T-helper 17 cell (primary cell): Measurements from ENCODE around the gene NHEJ1. TPM values are rescaled to one million over a fixed set of nuclear protein-coding genes. Genes with fewer than 3 reads are reported as not detected.

Source experiments
- ATAC-seq: fragments of 150-1000 bp; cut with Tn5 transposase; 2 replicates; pipeline ENCODE4 v1.10.0; 2021; ENCODE audit warnings: mild to moderate bottlenecking, moderate library complexity
- DNase-seq, 3 donors: peaks; one replicate each; pipeline versions ENCODE4 v3.0.0 to v3.0.0-alpha.2; 2020 to 2021
- H3K9me3 ChIP-seq: one replicate; pipeline ENCODE4 v1.7.0; 2013; ENCODE audit warnings: low read length, mild to moderate bottlenecking; ENCODE audit not compliant: control insufficient read depth, poor library complexity, severe bottlenecking
- H3K27ac Mint-ChIP-seq: one replicate; pipeline ENCODE4 v1.8.0; 2022; ENCODE audit warnings: mild to moderate bottlenecking, moderate library complexity, mixed read lengths
- H3K27me3 Mint-ChIP-seq: one replicate; pipeline ENCODE4 v1.8.0; 2022; ENCODE audit warnings: mixed read lengths
- H3K36me3 Mint-ChIP-seq: one replicate; pipeline ENCODE4 v1.8.0; 2022; ENCODE audit warnings: low read depth, mixed read lengths
- H3K4me1 Mint-ChIP-seq: one replicate; pipeline ENCODE4 v1.8.0; 2022; ENCODE audit warnings: mild to moderate bottlenecking, mixed read lengths
- H3K4me3 Mint-ChIP-seq: one replicate; pipeline ENCODE4 v1.8.0; 2022; ENCODE audit warnings: mild to moderate bottlenecking, moderate library complexity, mixed read lengths
- total RNA-seq, 4 donors: library from RNA in 2 of 4; stranded (reverse) in 2 of 4; gene quantifications; one replicate each; pipeline ENCODE4 v1.2.3 and lab custom pipeline; 2022 to 2026

Gene NHEJ1
- total RNA-seq, 2 donors from 2014 or later: 11.8 to 15.2 TPM

DNA sequence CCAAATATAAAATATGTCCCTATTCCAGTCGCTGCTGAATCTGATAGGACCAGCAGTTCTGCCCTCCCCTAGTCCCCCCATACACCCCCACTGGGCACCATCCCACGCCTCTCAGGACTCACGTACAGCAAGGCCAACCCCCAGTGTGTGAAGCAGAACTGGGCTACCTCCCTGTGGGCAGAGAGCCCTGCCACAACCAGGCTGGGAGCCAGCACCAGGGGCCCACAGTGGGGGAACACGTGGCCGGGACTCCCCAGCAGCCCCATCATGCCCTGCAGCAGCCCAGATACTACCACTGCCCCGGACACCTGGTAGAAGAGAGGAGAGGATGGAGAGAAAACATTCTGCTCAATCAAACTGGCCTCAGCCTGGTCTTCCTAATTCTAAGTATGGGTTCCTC lies 7.9 kb upstream of the NHEJ1 start:
- Mint-ChIP-seq H3K27ac (no peak overlapping the region), H3K27me3 (no peaks in the 10 kb centered on the region), H3K4me1 (peaks cover 13% of the 10 kb centered on the region), H3K36me3 (no peaks in the 10 kb centered on the region), H3K4me3 (no peak overlapping the region)
- H3K9me3 ChIP-seq: no peaks in the 10 kb centered on the region
- ATAC-seq: no peak
- no peak for DNase-seq

DNA sequence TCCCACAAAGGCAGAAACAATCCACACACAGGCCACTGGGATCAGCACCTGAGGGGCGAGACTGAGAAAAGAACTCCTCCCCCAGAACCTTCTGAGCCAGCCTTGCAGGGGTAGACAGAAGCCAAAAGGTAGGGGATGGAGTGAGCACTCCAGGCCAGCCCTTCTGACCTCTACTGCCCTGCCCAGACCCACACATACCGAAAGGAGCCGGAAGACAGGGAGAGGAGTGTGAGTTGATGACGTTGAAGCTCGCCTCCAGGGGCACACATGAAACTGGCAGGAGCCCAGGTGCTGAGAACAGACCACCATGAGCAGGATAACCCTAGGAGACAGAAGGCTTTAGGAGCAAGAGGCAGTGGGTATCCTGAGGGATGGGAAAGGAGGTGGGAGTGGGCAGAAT lies 7.4 kb upstream of the NHEJ1 start:
- no peaks in the 10 kb centered on the region for H3K36me3 Mint-ChIP-seq
- DNase-seq (no peak), ATAC-seq (no peak)
- no peaks in the 10 kb centered on the region for H3K9me3 ChIP-seq
- no peaks in the 10 kb centered on the region for H3K27me3 Mint-ChIP-seq
- H3K27ac Mint-ChIP-seq: no peak overlapping the region
- no peak overlapping the region for H3K4me3 Mint-ChIP-seq
- peaks cover 14% of the 10 kb centered on the region for H3K4me1 Mint-ChIP-seq

DNA sequence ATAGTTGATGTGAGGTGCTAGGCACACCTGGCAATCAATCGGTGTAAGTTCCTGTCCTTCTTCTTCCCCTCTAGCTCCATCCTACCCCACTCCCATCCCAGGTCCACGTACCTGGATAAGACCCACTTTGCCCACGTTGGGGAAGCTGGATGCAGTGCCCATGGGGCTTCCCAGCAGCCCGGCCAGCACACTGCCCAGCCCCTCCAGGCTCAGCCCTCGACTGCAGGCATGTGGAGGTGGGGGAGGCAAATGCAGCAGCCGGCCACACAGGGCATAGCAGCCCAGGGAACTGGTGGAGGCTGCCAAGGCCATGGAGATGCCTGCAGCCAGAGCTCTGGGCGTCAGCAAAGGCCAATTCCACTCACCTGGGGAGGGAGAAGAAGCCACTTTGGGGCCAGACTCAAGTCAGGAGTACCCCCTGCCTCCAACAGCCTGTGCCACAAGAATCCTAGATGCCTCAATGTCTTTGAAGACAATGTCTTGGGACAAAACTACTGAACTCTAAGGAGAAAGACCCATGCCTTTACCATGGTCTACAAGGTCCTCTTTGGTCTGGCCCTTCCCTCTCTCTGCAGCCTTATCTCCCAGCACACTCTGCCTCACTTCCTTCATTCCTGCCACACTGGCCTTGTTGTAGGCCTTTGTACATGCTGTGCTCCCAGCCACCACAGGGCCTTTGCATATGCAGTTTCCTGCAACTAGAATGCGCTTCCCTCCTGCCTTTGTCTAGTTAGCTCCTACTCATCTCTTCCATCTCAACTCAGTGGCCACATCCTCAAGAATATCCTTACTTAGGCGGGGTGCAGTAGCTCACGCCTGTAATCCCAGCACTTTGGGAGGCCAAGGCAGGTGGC lies 4.7 kb upstream of the NHEJ1 start:
- DNase-seq (no peak), ATAC-seq (no peak)
- Mint-ChIP-seq H3K36me3 (no peaks in the 10 kb centered on the region), H3K4me3 (no peak overlapping the region), H3K27me3 (no peaks in the 10 kb centered on the region), H3K27ac (no peak overlapping the region), H3K4me1 (peaks cover 18% of the 10 kb centered on the region)
- H3K9me3 ChIP-seq: no peaks in the 10 kb centered on the region

DNA sequence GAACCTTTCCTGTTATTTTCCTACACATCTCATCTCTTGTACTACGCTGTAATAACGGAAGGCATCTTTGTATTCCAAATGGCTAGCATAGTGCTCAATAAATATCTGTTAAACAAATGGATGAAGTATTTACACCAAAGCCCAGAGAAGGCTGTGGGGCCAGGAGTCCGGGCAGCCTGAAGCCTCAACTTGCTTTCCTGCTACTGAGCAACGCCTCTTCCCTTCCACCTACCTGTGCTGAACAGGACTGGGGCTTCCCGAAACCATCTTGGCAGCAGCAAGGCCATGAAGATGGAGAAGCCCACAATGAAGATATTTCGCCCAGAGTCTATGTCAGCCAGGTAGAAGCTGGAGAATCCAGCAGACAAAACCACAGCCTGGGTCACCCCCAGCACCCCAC lies 2.5 kb upstream of the NHEJ1 start:
- no peak overlapping the region for H3K27ac Mint-ChIP-seq
- H3K4me1 Mint-ChIP-seq: peaks cover 30% of the 10 kb centered on the region
- no peak overlapping the region for H3K4me3 Mint-ChIP-seq
- H3K36me3 Mint-ChIP-seq: no peaks in the 10 kb centered on the region
- no peaks in the 10 kb centered on the region for H3K9me3 ChIP-seq
- no peaks in the 10 kb centered on the region for H3K27me3 Mint-ChIP-seq
- no peak for DNase-seq
- no peak for ATAC-seq

DNA sequence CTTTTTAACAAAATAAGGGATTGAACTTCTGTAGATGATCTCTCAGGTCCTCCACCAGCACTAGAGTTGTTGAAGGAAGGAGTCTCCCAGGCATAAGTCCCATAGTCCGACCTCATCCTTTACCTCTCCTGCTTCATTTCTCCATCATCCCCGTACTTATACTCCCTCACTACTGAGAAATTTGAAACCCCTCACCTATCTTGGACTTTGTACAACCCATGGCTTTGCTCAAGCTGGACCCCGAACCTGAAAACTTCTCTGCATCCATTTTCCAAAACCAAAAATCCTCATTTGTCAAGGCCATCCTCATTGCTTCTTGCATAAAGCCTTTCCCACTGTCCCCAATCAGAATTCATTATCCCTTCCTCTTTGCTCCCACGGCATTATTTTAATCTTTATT lies 482 bp upstream of the NHEJ1 start:
- Mint-ChIP-seq H3K36me3 (peaks cover 4% of the 10 kb centered on the region), H3K27ac (peak overlapping the region; percentile 90), H3K4me3 (peak overlapping the region; percentile 93), H3K27me3 (no peaks in the 10 kb centered on the region), H3K4me1 (peaks cover 33% of the 10 kb centered on the region)
- no peaks in the 10 kb centered on the region for H3K9me3 ChIP-seq
- DNase-seq (no peak), ATAC-seq (no peak)

DNA sequence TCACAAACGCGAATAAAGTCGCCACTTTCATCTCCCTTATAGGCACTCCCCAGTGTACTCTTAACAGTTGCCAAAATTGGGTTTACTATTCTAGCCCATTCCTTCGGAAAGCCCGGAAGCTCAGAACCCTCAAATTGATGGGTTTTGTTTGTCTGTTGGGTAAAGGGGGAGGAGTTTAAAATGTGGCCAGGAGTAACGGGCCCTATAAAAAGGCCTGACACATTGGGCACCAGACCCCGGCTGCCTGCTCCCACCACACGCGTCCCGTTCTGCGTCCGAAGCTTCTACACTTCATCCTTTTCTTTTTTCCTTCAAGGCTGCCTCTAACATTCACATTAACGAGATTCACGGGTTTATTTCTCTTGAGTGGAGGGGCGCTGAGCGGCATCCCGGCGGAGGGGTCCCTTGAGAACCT lies 837 bp downstream of the NHEJ1 start:
- ATAC-seq (no peak), DNase-seq (no peak)
- Mint-ChIP-seq H3K36me3 (peaks cover 4% of the 10 kb centered on the region), H3K4me1 (peaks cover 33% of the 10 kb centered on the region), H3K27me3 (no peaks in the 10 kb centered on the region), H3K4me3 (peak overlapping the region; percentile 93), H3K27ac (peak overlapping the region; percentile 90)
- H3K9me3 ChIP-seq: no peaks in the 10 kb centered on the region

DNA sequence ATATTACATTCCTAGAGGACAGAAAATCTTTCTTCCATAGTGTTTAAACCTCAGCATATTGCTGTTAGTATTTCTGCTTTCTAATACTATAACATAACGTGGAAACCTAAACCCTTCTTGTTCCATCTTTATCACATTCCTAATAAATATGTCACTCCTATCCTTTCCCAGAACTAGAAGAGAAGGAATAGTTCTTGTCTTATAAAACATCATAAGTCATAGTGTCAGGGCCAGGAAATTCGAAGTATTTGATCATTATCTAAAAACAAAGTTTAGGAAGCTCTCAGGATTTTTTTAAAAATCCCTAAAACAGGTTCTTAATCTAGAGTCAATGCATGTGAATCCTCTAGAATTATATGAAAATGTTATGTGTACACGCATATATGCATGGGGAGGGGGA lies 2.0 kb downstream of the NHEJ1 start:
- Mint-ChIP-seq H3K36me3 (peaks cover 4% of the 10 kb centered on the region), H3K27me3 (no peaks in the 10 kb centered on the region), H3K27ac (peak overlapping the region; percentile 37), H3K4me1 (peaks cover 30% of the 10 kb centered on the region), H3K4me3 (no peak overlapping the region)
- ATAC-seq: no peak
- H3K9me3 ChIP-seq: no peaks in the 10 kb centered on the region
- no peak for DNase-seq

DNA sequence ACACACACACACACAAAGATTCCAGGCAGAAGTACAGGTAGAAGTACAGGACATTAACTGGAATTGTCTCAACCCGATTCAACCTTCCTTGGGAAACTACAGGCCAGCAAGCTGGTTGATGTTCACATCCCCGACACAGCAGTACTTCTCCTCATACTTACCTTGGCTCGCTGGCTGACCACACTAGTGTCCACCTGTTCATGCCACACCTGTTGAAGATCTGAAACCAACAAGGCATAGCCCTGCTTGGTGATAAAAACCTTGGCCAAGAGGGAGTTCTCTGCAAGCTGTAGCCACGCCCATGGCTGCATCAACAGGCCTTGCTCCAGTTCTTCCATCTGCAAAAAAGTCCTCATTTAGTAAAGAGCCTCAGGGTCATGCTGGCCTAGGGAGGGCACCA lies 2.6 kb downstream of the NHEJ1 start:
- H3K36me3 Mint-ChIP-seq: peaks cover 4% of the 10 kb centered on the region
- H3K27ac Mint-ChIP-seq: no peak overlapping the region
- no peaks in the 10 kb centered on the region for H3K9me3 ChIP-seq
- peaks cover 29% of the 10 kb centered on the region for H3K4me1 Mint-ChIP-seq
- H3K4me3 Mint-ChIP-seq: no peak overlapping the region
- no peak for ATAC-seq
- no peak for DNase-seq
- no peaks in the 10 kb centered on the region for H3K27me3 Mint-ChIP-seq

DNA sequence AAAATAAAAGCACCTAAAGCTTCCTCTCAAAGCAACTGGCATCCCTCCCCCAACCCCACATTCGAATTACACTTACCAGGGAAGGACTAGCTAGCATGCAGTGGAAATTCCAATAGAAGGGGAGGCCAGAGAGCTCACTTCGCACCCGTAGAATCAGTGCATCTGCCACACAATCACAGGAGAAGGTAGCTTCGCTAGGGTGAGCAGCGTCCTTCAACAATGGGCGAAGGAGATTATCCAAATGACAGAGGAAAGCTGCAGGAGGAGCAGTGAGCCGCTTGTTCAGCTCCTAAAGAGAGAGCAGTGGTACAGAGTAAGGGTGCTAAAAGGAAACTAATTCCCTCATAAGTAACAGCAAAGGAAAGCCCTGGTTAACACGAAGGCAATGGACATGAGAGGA lies 3.2 kb downstream of the NHEJ1 start:
- DNase-seq (no peak), ATAC-seq (no peak)
- Mint-ChIP-seq H3K27ac (no peak overlapping the region), H3K36me3 (peaks cover 4% of the 10 kb centered on the region), H3K4me1 (peaks cover 27% of the 10 kb centered on the region), H3K4me3 (no peak overlapping the region), H3K27me3 (no peaks in the 10 kb centered on the region)
- no peaks in the 10 kb centered on the region for H3K9me3 ChIP-seq

DNA sequence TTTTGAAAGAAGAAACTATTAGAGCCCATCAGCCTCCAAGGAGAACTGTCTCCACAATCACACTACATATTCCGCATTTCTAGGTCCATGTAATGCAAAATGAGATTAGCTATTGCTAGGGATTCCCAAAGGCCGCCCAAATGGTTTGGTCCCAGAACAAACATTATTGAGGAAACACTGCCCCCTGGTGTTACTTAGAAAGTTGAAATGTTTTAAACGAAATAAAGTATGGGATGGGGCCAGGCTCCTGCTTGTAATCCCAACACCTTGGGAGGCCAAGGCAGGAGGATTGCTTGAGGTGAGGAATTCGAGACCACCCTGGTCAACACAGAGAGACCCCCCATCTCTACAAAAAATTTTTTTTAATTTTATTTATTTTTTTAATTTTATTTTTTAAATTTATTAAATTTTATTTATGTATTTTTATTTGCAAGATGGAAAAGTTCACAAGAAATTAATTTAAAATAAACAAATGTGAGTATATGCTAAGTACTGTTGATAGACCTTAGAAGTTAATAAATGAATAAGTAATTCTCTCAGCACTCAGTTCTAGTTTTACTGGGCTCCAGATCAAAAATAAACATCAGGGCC lies 5.5 kb downstream of the NHEJ1 start:
- ATAC-seq: no peak
- peaks cover 17% of the 10 kb centered on the region for H3K4me1 Mint-ChIP-seq
- H3K4me3 Mint-ChIP-seq: no peak overlapping the region
- H3K36me3 Mint-ChIP-seq: peaks cover 4% of the 10 kb centered on the region
- no peaks in the 10 kb centered on the region for H3K9me3 ChIP-seq
- DNase-seq: no peak
- no peak overlapping the region for H3K27ac Mint-ChIP-seq
- H3K27me3 Mint-ChIP-seq: no peaks in the 10 kb centered on the region

DNA sequence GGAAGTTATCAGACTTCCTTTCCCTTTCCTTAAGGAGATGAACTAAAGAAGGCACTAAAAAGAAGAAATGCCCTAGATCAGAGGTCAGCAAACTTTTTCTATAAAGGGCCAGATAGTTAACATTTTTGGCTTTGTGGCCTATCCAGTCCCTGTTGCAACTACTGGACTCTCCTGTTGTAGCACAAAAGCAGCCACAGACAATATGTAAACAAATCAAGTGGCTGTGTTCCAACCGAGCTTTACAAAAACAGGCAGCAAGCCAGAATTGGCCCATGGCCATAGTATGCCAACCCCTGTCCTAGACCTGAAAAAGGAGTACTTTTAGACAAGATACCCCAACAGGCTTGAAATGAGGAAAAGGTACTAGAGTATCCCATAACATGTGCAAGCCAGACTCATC lies 10.9 kb downstream of the NHEJ1 start:
- H3K27me3 Mint-ChIP-seq: no peaks in the 10 kb centered on the region

DNA sequence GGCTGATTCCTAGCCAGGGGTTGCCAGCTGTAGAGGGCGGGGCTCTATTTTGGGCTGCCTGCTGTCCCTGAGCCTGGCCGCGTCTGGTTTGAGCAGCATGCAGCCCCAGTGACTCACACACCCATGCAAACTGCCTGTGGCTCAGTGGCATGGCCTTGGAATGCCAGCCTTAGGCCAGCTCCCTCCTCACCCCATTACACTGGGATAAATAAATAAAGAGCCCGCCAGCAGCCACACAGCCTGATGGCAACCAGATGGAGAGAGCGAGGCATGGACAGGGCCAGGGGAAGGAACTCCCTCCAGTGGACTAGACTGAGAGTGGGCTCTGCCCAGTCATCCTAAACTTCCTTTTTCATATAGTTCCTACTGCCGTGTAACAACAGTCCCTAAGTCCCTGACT lies 18.3 kb downstream of the NHEJ1 start:
- ATAC-seq (no peak), DNase-seq (no peak)
- H3K36me3 Mint-ChIP-seq: peaks cover 30% of the 10 kb centered on the region
- no peak overlapping the region for H3K27ac Mint-ChIP-seq
- H3K27me3 Mint-ChIP-seq: no peaks in the 10 kb centered on the region
- no peaks in the 10 kb centered on the region for H3K9me3 ChIP-seq
- no peak overlapping the region for H3K4me3 Mint-ChIP-seq
- peaks cover 14% of the 10 kb centered on the region for H3K4me1 Mint-ChIP-seq

More for the DNA sequence above, 10.9 kb downstream of the NHEJ1 start:
- DNase-seq (no peak), ATAC-seq (no peak)
- H3K9me3 ChIP-seq: no peaks in the 10 kb centered on the region
- peaks cover 7% of the 10 kb centered on the region for H3K4me1 Mint-ChIP-seq
- no peak overlapping the region for H3K4me3 Mint-ChIP-seq
- H3K36me3 Mint-ChIP-seq: peaks cover 14% of the 10 kb centered on the region
- H3K27ac Mint-ChIP-seq: no peak overlapping the region

DNA sequence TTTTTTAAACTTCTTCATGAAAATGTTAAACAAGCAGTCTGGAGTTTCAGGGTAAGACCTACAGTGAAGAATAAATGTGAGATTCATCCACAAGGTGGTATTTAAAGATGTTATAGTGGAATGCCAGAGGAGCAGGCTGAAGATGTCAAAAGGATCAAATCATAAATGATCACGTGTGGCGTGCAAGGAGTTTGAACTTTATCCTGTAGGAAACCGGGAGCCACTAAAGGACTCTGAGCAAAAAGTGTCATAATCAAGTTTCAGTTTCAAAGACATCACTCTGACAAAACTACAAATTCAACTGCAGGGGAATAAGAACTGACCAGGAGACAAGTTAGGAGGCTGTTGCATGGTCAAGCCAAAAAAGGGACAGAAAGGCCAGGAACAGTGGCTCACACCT lies 19.9 kb downstream of the NHEJ1 start:
- ATAC-seq (no peak), DNase-seq (no peak)
- Mint-ChIP-seq H3K36me3 (peaks cover 22% of the 10 kb centered on the region), H3K27me3 (no peaks in the 10 kb centered on the region), H3K4me1 (peaks cover 10% of the 10 kb centered on the region), H3K4me3 (no peak overlapping the region), H3K27ac (no peak overlapping the region)
- no peaks in the 10 kb centered on the region for H3K9me3 ChIP-seq

DNA sequence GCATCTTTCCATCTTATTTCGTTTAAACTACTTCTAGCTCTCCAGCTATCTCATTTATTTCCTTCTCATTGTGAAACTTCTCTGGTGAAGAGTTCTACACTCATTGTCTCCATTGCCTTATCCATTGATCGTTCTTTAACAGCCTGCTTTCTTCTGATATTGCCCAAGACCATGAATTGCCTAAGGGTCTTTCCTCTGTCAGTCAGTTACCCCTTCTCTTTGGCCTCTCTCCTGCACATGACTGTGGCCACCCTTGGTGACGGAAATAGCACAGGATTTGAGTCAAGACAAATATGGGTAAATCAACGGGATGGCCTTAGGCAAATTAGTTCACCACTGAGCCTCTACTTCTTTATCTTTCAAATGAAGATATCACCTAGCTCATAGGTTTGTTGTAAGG lies 26.6 kb downstream of the NHEJ1 start:
- H3K27me3 Mint-ChIP-seq: no peaks in the 10 kb centered on the region
- no peaks in the 10 kb centered on the region for H3K9me3 ChIP-seq
- H3K4me3 Mint-ChIP-seq: no peak overlapping the region
- H3K4me1 Mint-ChIP-seq: peaks cover 16% of the 10 kb centered on the region
- peaks cover 11% of the 10 kb centered on the region for H3K36me3 Mint-ChIP-seq
- H3K27ac Mint-ChIP-seq: no peak overlapping the region
- no peak for ATAC-seq
- no peak for DNase-seq
